ENCODE results near the gene ITPRIP.

Gene ITPRIP

DNA sequence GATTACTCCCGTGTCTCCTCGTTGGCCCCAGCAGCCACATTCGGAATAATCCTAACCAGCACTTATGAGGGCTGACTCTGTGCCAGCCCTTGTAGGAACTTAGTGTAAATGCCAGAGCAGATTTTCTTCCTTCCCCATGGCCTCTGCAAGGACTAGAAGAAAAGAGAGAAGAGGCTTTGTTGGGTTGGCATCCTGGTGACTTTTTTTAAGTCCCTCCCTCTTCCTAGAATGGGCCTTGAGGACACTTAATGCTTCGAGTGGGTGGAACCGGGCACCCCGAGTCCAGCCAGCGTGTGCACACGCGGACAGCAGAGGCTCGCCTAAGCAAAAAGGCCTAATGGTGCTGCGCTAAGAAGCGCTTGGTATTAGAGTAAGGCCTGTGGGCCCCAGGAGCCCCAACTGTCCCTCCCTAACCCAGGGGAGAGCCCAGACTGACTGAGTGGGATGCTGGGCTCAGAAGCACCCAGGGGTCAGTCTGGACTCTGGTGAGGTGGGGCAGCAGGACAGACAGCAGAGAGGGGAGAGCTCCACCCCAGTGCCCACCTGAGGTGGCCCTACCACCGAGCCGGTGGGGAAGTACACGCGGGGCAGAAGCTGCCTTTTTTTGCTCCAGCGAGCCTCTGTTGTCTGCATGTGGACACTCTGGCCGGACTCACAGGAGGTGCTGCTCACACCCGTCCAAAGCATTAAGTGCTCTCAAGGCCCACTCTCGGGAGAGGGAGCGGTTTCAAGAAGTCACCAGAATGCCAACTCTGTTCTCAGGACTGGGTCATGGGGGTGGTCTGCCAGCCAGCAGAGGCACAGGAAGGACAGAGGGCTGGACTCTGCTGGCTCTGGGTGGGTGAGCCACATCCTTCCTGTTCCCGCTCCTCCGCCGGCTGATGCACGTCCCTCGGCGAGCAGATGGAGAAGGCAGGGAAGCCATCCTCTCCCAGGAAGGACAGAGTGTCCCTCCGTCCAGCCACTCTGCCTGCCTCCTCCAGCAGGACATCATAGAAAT, 12.5 kb downstream of the ITPRIP start:
- no peak for DNase-seq (ENCODE audit: low read depth, low spot score)

DNA sequence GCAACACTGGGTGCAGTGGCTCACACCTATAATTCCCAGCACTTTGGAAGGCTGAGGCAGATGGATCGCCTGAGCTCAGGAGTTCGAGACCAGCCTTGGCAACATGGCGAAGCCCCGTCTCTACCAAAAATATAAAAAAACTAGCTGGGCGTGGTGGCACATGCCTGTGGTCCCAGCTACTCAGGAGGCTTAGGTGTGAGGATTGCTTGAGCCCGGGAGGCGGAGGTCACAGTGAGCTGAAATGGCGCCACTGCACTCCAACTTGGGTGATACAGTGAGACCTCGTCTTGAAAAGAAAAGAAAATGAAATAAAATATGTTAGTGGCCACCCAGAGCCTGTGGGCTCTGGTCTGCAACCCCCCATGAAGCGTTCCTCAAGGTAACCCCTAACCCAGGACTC, 13.3 kb downstream of the ITPRIP start:
- no peak for DNase-seq (ENCODE audit: low read depth, low spot score)

DNA sequence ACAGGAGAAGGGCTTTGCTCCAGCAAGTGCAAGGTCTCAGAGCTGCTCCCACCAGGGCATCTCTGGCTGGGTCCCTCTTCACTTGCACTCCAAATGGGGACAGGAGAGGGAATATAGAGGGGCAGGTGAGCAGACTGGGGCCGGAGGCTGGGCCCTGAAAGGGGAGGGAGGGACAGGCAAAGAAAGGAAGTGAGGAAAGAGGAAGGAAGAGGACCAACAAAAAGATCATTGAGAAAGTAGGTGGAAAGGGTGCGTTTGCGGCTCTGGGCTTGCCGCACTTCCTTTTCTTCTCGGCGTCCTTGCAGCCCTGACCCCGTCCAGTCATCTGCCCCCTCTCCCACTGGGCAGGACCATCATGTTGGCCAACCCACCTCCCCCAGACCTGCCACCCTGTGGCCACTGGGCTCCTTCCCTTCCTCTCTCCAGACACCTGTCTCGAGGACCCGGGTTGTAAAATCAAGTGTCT, 14.0 kb downstream of the ITPRIP start:
- DNase-seq (ENCODE audit: low read depth, low spot score) = no peak

DNA sequence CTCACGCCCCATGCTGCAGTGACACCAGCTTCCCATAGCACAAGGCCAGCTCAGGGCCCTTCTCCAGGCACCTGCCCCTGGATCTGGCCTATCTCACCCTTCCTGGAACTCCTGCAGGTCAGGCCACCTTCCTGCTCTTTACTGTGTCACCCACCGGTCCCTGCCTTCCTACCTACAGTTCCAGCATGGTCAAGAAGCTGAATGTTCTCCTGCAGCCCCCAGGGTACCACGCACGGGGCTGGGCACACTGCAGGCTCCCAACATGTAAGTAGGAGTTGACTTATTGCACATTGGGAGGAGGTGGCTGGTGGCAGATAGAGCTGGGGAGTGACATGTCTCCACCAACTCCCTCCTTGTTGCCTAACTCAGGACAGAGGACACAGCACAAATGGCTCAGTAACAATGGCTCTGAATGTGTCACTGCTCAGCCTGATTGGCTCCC, 14.5 kb downstream of the ITPRIP start:
- no peak for DNase-seq (ENCODE audit: low read depth, low spot score)

DNA sequence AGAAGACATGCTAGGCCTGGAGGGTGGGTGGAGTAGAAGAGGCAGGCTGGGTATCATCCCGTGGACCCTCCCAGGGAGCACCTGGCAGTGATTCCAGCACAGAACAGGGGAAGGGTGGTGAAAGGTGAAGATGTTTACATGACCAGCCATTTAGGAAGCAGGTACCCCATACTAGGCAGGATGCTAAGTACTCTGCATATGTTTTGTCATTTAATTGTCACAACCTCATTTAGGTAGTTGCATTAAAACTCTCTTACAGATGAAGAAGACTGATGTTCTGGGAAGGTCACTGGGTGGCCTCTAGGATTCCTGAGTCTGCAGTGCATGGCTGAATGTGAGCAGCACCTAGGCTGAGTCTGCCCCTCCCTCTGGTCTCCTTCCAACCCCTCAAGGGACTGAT, 15.2 kb downstream of the ITPRIP start:
- no peak for DNase-seq (ENCODE audit: low read depth, low spot score)

- no peak for DNase-seq (ENCODE audit: low read depth, low spot score)
These were observed 15.9 kb downstream of the ITPRIP start for GRCh38 chr10:104322416-104322782.

GRCh38 chr10:104321725-104322415, 16.4 kb downstream of the ITPRIP start:
- DNase-seq (ENCODE audit: low read depth, low spot score) = no peak

DNA sequence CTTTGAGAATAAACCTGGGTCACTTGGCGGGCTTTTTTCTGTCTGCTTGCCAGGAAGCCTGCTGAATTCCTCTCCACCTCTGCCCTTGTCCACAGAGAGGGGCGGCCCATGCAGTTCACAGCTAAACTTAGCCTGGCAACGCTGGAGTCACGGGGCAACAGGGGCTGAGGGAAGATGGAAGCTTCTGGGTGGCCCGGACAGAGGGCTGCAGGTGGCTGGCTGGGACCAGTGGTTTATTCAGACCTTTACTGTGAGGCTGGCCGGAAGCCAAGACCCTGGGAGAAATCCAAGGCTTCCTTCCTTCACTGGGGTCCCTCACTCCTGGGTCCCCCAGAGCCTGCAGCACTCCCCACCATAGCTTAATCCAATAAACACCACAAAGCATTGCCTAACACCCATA, 17.0 kb downstream of the ITPRIP start:
- DNase-seq (ENCODE audit: low read depth, low spot score) = no peak

DNA sequence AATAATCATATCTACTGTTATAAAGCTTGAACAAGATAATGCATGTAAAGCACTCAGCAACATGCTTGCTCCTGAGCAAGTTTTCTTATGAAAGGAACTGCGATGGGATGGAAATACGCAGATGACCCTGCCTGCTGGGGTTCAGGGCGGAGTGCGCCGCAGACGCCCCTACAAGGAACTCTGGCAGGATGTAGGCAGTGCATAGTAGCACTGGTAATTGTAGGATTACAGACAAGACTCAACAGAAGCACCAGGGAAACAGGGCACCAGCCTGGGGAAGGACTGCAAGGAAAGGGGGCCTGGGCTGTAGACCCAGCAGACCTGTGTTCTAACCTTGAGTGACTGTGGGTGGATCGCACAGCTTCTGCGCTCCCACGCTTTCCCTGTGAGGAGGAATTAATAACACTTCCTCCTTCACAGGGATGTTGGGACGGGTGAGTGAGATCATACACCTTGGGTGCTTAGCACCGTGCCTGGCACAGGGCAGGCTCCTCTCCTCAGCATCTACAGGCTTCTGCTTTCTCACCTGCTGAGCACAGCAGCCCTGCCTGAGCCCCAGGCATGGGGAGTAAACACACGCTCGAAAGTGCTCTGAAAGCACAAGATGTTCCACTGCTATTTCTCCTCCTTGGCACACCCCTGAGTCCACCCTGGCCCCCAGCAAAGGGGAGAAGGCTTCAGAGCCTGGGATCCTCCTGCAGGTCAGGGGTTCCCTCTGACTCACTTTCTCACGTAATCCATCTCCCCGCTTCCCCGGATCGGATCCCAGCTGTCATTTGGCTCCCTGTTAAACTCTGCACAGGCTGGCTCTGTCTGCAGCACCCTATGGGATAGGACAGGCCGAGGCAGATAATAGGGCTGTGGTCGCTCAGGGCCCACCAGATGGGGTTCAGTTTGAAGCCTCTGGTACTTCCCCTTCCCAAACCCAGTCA, 19.2 kb downstream of the ITPRIP start:
- peak; percentile 86 for DNase-seq (ENCODE audit: low read depth, low spot score)

GRCh38 chr10:104318326-104318725, 19.9 kb downstream of the ITPRIP start:
- no peak for DNase-seq (ENCODE audit: low read depth, low spot score)

- no peak for DNase-seq (ENCODE audit: low read depth, low spot score)
These were observed 20.5 kb downstream of the ITPRIP start for GRCh38 chr10:104317726-104318299.

- no peak for DNase-seq (ENCODE audit: low read depth, low spot score)
These were observed 21.0 kb downstream of the ITPRIP start for GRCh38 chr10:104317269-104317710.

GRCh38 chr10:104316321-104317099, 21.8 kb downstream of the ITPRIP start:
- DNase-seq (ENCODE audit: low read depth, low spot score) = no peak

- no peak for DNase-seq (ENCODE audit: low read depth, low spot score)
These were observed 22.8 kb downstream of the ITPRIP start for GRCh38 chr10:104315486-104315921.

GRCh38 chr10:104314591-104315485, 23.4 kb downstream of the ITPRIP start:
- DNase-seq (ENCODE audit: low read depth, low spot score) = no peak

GRCh38 chr10:104311184-104311720, 27.0 kb downstream of the ITPRIP start:
- DNase-seq (ENCODE audit: low read depth, low spot score) = no peak

DNA sequence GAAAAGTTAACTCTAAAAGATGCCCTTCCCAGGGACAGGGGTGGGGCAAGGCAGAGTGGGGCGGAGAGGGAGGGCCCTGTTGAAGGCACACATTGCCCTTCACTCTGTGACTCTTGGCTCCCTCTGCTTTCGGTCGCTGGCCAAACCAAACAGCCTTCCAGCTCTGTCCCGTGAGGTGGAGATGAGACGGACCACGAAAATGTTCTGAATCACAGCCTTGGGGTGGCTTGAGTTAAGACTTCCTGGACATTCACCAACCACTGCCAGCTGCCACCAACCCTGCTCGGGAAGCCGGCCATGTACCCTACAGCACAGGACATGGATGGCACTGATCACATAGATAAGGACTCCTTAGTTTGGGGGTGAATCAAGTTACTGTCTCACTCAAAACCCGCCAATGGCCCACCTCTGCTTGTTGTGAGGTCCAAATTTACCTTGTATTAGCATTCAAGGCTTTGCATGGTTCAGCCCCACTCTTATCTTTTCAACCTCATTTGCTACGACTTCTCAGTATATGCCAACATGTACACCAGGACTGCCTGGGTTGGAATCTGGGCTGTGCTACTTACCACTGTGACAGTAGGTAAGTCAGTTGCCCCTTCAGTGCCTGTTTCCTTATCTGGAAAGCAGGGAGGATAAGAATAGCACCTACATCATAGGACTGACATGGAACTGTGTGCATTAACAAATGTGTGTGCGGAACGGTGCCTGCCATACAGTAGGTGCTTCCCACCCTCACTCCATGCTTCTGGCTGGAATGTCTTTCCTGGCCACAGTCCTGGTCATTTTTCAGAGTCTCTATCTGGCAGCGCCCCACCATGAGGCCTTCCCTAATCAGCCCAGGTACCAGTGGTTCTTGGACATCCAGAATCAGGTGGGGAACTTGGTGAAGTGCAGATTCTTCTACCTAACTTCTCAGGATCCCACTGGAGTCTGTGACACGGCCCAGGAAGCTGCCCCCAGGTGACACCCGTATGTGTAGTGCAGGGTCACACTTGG, 28.0 kb downstream of the ITPRIP start:
- peak; percentile 77 for DNase-seq (ENCODE audit: low read depth, low spot score)

GRCh38 chr10:104308439-104308903, 29.8 kb downstream of the ITPRIP start:
- no peak for DNase-seq (ENCODE audit: low read depth, low spot score)

All from brain pericyte (primary cell).